Omental fat pad (tissue), 4 donors: ENCODE measurements around the gene NUMB. TPM values are rescaled to one million over a fixed set of nuclear protein-coding genes. Genes with fewer than 3 reads are reported as not detected.
A peak's percentile ranks its signal among the peaks of the same experiment; 100 is the strongest.

Experiments used
- ATAC-seq: fragments of 150-250 bp; one replicate; pipeline ENCODE4 v1.9.1; 2016; ENCODE audit warnings: mild to moderate bottlenecking, moderate library complexity; ENCODE audit not compliant: low FRiP score
- DNase-seq: peaks from one replicate; pipeline ENCODE4 v3.0.0-alpha.2; 2019; ENCODE audit warnings: low spot score
- CTCF ChIP-seq, 3 donors: fragments of 450-650 bp; IDR thresholded peaks; one replicate each; pipeline ENCODE4 v1.5.1; 2016 to 2017; ENCODE audit warnings: antibody characterized with exemption in 3 of 3, mild to moderate bottlenecking in 3 of 3, moderate library complexity in 2 of 3
- total RNA-seq, 4 donors: library from RNA; depleted of rRNA; stranded (reverse); fragments of >200 nt; gene quantifications; one replicate each; pipeline ENCODE4 v1.1.0, GENCODE V29; 2016

NUMB gene
- total RNA-seq, 4 donors from 2014 or later, result 48.2 to 95.4 (median 62.8) TPM

GRCh38 chr14:73492043-73492552, 33.8 kb upstream of the NUMB start:
- DNase-seq (no peak), ATAC-seq (no peak)
- TF ChIP-seq CTCF (IDR thresholded peaks at IDR 0.05), result no peak

- TF ChIP-seq CTCF (IDR thresholded peaks at IDR 0.05), result no peak
Observed at GRCh38 chr14:73491256-73492042, 33.1 kb upstream of the NUMB start.

GRCh38 chr14:73489481-73490175, 31.3 kb upstream of the NUMB start:
- ATAC-seq (no peak), DNase-seq (no peak)
- no peak for TF ChIP-seq CTCF (IDR thresholded peaks at IDR 0.05)

More at GRCh38 chr14:73491256-73492042, 33.1 kb upstream of the NUMB start:
- ATAC-seq (peak; percentile 82), DNase-seq (peak; percentile 50)

- no peak for TF ChIP-seq CTCF (IDR thresholded peaks at IDR 0.05)
- ATAC-seq, result no peak
- no peak for DNase-seq
Observed at GRCh38 chr14:73478684-73479083, 20.3 kb upstream of the NUMB start.

- no peak for DNase-seq
- peak; percentile 23 for ATAC-seq
- no peak for TF ChIP-seq CTCF (IDR thresholded peaks at IDR 0.05)
Observed at GRCh38 chr14:73477618-73478266, 19.4 kb upstream of the NUMB start.

- no peak for DNase-seq
- TF ChIP-seq CTCF (IDR thresholded peaks at IDR 0.05), result no peak
- no peak for ATAC-seq
Observed at GRCh38 chr14:73476451-73476931, 18.1 kb upstream of the NUMB start.
